ENCODE results near the gene UNC5C.

DNA sequence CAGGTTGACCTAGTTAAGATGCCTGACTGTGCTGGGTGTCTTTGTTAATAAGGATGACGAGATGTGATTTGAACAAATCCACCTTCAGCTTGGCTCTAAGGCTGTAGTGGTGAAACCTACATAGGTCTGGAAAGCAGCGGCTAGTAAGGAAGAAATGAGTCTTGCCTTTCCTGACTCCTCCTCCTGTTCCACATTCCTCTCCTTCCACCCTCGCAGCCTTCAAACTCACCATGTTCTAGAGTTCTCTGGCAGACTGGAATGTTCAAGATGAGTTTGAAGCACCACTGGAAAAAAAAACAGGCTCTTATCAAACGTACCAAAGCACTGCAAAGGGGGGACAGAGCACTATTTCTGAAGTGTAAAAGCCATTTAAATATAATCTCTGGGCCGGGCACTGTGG lies 395.6 kb downstream of the UNC5C start:
- TF ChIP-seq, protein P1, sequence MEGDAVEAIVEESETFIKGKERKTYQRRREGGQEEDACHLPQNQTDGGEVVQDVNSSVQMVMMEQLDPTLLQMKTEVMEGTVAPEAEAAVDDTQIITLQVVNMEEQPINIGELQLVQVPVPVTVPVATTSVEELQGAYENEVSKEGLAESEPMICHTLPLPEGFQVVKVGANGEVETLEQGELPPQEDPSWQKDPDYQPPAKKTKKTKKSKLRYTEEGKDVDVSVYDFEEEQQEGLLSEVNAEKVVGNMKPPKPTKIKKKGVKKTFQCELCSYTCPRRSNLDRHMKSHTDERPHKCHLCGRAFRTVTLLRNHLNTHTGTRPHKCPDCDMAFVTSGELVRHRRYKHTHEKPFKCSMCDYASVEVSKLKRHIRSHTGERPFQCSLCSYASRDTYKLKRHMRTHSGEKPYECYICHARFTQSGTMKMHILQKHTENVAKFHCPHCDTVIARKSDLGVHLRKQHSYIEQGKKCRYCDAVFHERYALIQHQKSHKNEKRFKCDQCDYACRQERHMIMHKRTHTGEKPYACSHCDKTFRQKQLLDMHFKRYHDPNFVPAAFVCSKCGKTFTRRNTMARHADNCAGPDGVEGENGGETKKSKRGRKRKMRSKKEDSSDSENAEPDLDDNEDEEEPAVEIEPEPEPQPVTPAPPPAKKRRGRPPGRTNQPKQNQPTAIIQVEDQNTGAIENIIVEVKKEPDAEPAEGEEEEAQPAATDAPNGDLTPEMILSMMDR (IDR thresholded peaks at IDR 0.05 in 8 of 11, conservative IDR thresholded peaks at IDR 0.05 in 3 of 11), result no peak
- TF ChIP-seq POLR2A (IDR thresholded peaks at IDR 0.05), result no peak
- TF ChIP-seq POLR2AphosphoS5 (IDR thresholded peaks at IDR 0.05), result no peak

All from spleen (tissue), 7 donors.